Thoracic aorta (tissue), 2 donors: ENCODE results near the gene LCN2. TPM values are rescaled to one million over a fixed set of nuclear protein-coding genes. Genes with fewer than 3 reads are reported as not detected.

Experiments
- ATAC-seq: fragments of 150-250 bp; one replicate; pipeline ENCODE4 v1.8.0; 2017; ENCODE audit warnings: low read depth; ENCODE audit not compliant: insufficient number of reproducible peaks, low FRiP score
- DNase-seq: peaks from one replicate; pipeline ENCODE4 v3.0.0-alpha.2; 2020; ENCODE audit warnings: low spot score
- H3K27ac ChIP-seq, 2 donors: fragments of 200-600 bp; sonication (generic); 1 replicate in 1 of 2; 2 replicates in 1 of 2; pipeline ENCODE4 v1.5.1; 2016; ENCODE audit warnings: mild to moderate bottlenecking in 2 of 2, moderate library complexity in 2 of 2
- H3K27me3 ChIP-seq: fragments of 200-600 bp; sonication (generic); replicated peaks from 2 replicates; pipeline ENCODE4 v1.6.0; 2016; ENCODE audit warnings: mild to moderate bottlenecking; ENCODE audit not compliant: insufficient read depth
- H3K36me3 ChIP-seq: fragments of 200-600 bp; sonication (generic); one replicate; pipeline ENCODE4 v1.5.1; 2016
- H3K4me1 ChIP-seq, 2 donors: fragments of 200-600 bp; sonication (generic); 1 replicate in 1 of 2; 2 replicates in 1 of 2; pipeline versions ENCODE4 v1.5.1 to v1.6.0; 2016; ENCODE audit warnings: low read depth in 2 of 2, mild to moderate bottlenecking in 1 of 2; ENCODE audit not compliant: control insufficient read depth in 1 of 2
- H3K4me3 ChIP-seq: fragments of 200-600 bp; sonication (generic); 2 replicates; pipeline ENCODE4 v1.5.1; 2016; ENCODE audit warnings: mild to moderate bottlenecking
- H3K9me3 ChIP-seq: fragments of 200-600 bp; sonication (generic); 2 replicates; pipeline ENCODE4 v1.5.1; 2016
- total RNA-seq, 2 donors: library from RNA; depleted of rRNA; stranded (reverse); fragments of >200 nt; gene quantifications; one replicate each; pipeline versions ENCODE4 v1.1.0 to v1.2.3, GENCODE V29; 2016
- TF ChIP-seq, protein P1 (sequence below): fragments of 200-600 bp; sonication (generic); IDR thresholded peaks from one replicate; pipeline ENCODE4 v1.5.1; 2019; ENCODE audit warnings: antibody characterized with exemption

LCN2 gene
- total RNA-seq, 2 donors from 2014 or later, result not detected

DNA sequence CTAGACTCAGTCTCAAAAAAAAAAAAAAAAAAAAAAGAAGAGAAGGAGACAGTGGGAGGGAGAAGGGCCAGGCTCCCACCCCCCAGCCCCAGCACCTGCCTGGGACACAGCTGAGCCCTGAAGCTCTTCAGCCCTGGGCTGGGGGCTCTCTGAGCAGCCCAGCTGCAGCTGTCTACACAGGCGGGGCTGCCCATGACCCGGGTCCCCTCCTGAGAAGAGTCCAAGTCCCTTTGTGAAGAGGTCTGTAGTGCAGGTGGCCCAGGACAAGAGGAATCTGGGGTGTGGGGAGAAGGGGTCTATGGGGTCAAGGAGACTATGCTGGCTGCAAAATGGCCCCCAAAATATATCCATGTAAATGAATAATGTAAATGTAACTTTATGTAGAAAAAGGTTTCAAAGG, 6.7 kb upstream of the LCN2 start:
- Histone ChIP-seq H3K36me3 (no peaks in the 10 kb centered on the region), H3K4me1 (no peaks in the 10 kb centered on the region), H3K27me3 (no peaks in the 10 kb centered on the region), H3K27ac (no peak overlapping the region), H3K9me3 (no peaks in the 10 kb centered on the region), H3K4me3 (no peak overlapping the region)
- no peak for ATAC-seq
- TF ChIP-seq, protein P1, sequence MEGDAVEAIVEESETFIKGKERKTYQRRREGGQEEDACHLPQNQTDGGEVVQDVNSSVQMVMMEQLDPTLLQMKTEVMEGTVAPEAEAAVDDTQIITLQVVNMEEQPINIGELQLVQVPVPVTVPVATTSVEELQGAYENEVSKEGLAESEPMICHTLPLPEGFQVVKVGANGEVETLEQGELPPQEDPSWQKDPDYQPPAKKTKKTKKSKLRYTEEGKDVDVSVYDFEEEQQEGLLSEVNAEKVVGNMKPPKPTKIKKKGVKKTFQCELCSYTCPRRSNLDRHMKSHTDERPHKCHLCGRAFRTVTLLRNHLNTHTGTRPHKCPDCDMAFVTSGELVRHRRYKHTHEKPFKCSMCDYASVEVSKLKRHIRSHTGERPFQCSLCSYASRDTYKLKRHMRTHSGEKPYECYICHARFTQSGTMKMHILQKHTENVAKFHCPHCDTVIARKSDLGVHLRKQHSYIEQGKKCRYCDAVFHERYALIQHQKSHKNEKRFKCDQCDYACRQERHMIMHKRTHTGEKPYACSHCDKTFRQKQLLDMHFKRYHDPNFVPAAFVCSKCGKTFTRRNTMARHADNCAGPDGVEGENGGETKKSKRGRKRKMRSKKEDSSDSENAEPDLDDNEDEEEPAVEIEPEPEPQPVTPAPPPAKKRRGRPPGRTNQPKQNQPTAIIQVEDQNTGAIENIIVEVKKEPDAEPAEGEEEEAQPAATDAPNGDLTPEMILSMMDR, result no peak
- DNase-seq, result no peak

GRCh38 chr9:128143525-128144238, 5.6 kb upstream of the LCN2 start:
- Histone ChIP-seq H3K27me3 (no peaks in the 10 kb centered on the region), H3K36me3 (no peaks in the 10 kb centered on the region), H3K9me3 (no peaks in the 10 kb centered on the region), H3K4me1 (no peaks in the 10 kb centered on the region), H3K4me3 (no peak overlapping the region), H3K27ac (no peak overlapping the region)
- TF ChIP-seq, protein P1, result no peak
- ATAC-seq (no peak), DNase-seq (no peak)

GRCh38 chr9:128144239-128145181, 4.7 kb upstream of the LCN2 start:
- H3K4me3 ChIP-seq, result no peak overlapping the region
- no peaks in the 10 kb centered on the region for H3K36me3 ChIP-seq
- no peaks in the 10 kb centered on the region for H3K27me3 ChIP-seq
- no peaks in the 10 kb centered on the region for H3K4me1 ChIP-seq
- no peak for ATAC-seq
- no peak for DNase-seq
- TF ChIP-seq, protein P1, result no peak
- no peak overlapping the region for H3K27ac ChIP-seq
- no peaks in the 10 kb centered on the region for H3K9me3 ChIP-seq

GRCh38 chr9:128145536-128145935, 3.7 kb upstream of the LCN2 start:
- TF ChIP-seq, protein P1, result no peak
- no peak for ATAC-seq
- H3K27ac ChIP-seq, result no peak overlapping the region

GRCh38 chr9:128145951-128146351, 3.3 kb upstream of the LCN2 start:
- Histone ChIP-seq H3K36me3 (no peaks in the 10 kb centered on the region), H3K27ac (no peak overlapping the region), H3K4me3 (no peak overlapping the region), H3K9me3 (no peaks in the 10 kb centered on the region), H3K4me1 (no peaks in the 10 kb centered on the region), H3K27me3 (no peaks in the 10 kb centered on the region)
- TF ChIP-seq, protein P1, result no peak
- DNase-seq (no peak), ATAC-seq (no peak)

More at GRCh38 chr9:128145536-128145935, 3.7 kb upstream of the LCN2 start:
- Histone ChIP-seq H3K36me3 (no peaks in the 10 kb centered on the region), H3K4me1 (no peaks in the 10 kb centered on the region), H3K9me3 (no peaks in the 10 kb centered on the region), H3K27me3 (no peaks in the 10 kb centered on the region), H3K4me3 (no peak overlapping the region)
- no peak for DNase-seq
